ENCODE data around the gene PRCC. TPM values are rescaled to one million over a fixed set of nuclear protein-coding genes. Genes with fewer than 3 reads are reported as not detected.
"Not testable (repeated sequence)": the region's sequence is repeated elsewhere in the genome, so short reads cannot be mapped to it uniquely, and the experiment has no call there.

The PRCC gene
- total RNA-seq, 4 donors from 2014 or later: 22.7 to 71.9 (median 29.1) TPM

DNA sequence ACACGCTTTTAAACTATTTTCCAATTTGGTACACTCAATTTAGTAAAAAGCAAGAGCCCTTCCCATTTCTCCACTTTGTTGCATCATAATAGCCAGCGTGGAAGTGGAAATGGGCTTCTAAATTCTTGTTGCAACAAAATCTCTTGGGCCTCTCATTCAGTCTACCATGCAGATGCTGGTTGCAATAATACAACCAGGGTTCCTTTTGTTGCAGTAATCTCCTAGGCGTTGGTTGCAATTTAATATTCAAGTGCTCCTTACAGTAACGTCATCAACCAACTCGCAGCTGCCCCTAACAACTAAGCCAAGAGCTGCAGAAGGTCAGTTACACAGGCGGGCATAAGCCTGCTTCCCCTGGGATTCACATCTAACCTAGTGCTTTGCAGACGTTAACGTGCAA lies 13.1 kb upstream of the PRCC start:
- no peak for DNase-seq
- no peaks in the 10 kb centered on the region for H3K4me1 ChIP-seq
- H3K4me3 ChIP-seq: no peak overlapping the region
- no peaks in the 10 kb centered on the region for H3K9me3 ChIP-seq
- no peak overlapping the region for H3K27ac ChIP-seq
- no peaks in the 10 kb centered on the region for H3K36me3 ChIP-seq
- intact Hi-C loops (cut with DNase I; ENCODE audit: low total_unique reads): no loop called here
- no peaks in the 10 kb centered on the region for H3K27me3 ChIP-seq
- TF ChIP-seq, protein P1, sequence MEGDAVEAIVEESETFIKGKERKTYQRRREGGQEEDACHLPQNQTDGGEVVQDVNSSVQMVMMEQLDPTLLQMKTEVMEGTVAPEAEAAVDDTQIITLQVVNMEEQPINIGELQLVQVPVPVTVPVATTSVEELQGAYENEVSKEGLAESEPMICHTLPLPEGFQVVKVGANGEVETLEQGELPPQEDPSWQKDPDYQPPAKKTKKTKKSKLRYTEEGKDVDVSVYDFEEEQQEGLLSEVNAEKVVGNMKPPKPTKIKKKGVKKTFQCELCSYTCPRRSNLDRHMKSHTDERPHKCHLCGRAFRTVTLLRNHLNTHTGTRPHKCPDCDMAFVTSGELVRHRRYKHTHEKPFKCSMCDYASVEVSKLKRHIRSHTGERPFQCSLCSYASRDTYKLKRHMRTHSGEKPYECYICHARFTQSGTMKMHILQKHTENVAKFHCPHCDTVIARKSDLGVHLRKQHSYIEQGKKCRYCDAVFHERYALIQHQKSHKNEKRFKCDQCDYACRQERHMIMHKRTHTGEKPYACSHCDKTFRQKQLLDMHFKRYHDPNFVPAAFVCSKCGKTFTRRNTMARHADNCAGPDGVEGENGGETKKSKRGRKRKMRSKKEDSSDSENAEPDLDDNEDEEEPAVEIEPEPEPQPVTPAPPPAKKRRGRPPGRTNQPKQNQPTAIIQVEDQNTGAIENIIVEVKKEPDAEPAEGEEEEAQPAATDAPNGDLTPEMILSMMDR (IDR thresholded peaks at IDR 0.05): no peak
- TF ChIP-seq POLR2A (IDR thresholded peaks at IDR 0.05): no peak

- TF ChIP-seq POLR2A (IDR thresholded peaks at IDR 0.05): no peak
- TF ChIP-seq, protein P1 (IDR thresholded peaks at IDR 0.05): no peak
- Histone ChIP-seq H3K9me3 (no peaks in the 10 kb centered on the region), H3K4me3 (no peak overlapping the region), H3K27ac (no peak overlapping the region), H3K36me3 (no peaks in the 10 kb centered on the region), H3K4me1 (no peaks in the 10 kb centered on the region), H3K27me3 (no peaks in the 10 kb centered on the region)
- intact Hi-C loops (cut with DNase I; ENCODE audit: low total_unique reads): no loop called here
- no peak for DNase-seq
These were observed 11.8 kb upstream of the PRCC start for GRCh38 chr1:156755527-156755950.

DNA sequence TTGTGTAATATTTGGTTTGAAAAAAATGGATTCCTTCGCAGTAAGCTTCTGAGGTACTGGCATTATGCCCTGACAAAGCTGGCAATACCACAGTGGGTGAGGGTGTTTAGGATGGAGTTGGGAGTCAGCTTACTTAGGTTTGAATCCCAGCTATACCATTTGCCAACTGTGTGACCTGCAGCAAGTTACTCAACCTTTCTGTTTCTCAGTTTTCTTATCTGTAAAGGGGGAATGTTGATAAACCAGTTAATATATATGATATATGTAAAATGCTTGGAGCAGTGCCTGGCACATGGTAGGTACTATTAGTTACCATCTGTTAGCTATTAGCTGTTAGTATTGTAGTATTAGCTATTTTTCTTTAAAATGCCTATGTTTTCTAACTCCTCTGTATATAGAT lies 11.0 kb upstream of the PRCC start:
- DNase-seq: no peak
- Histone ChIP-seq H3K9me3 (no peaks in the 10 kb centered on the region), H3K27ac (no peak overlapping the region), H3K4me1 (no peaks in the 10 kb centered on the region), H3K27me3 (no peaks in the 10 kb centered on the region), H3K36me3 (no peaks in the 10 kb centered on the region), H3K4me3 (no peak overlapping the region)
- no peak for TF ChIP-seq POLR2A (IDR thresholded peaks at IDR 0.05)
- TF ChIP-seq, protein P1 (IDR thresholded peaks at IDR 0.05): no peak
- intact Hi-C loops (cut with DNase I; ENCODE audit: low total_unique reads): no loop called here

DNA sequence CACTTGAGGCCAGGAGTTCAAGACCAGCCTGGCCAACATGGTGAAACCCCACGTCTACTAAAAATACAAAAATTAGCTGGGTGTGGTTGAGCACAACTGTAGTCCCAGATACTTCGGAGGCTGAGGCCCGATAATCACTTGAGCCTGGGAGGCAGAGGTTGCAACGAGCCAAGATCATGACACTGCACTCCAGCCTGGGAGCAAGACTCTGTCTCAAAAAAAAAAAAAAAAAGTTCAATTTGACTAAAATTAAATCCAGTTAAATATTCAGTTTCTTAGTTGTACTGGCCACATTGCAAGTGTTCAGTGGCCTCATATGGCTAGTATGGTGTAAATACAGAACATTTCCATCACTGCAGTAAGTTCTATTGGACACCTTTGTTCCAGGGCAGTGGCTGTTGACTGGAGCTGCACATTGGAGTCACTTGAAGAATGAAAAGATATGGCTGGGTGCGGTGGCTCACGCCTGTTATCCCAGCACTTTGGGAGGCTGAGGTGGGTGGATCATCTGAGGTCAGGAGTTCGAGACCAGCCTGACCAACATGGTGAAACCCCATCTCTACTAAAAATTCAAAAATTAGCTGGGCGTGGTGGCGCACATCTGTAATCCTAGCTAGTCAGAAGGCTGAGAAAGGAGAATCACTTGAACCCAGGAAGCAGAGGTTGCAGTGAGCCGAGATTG lies 9.6 kb upstream of the PRCC start:
- H3K4me1 ChIP-seq; intact Hi-C loops (cut with DNase I; ENCODE audit: low total_unique reads); H3K36me3 ChIP-seq; H3K4me3 ChIP-seq; DNase-seq; H3K27me3 ChIP-seq; H3K27ac ChIP-seq; H3K9me3 ChIP-seq: not testable (repeated sequence)

DNA sequence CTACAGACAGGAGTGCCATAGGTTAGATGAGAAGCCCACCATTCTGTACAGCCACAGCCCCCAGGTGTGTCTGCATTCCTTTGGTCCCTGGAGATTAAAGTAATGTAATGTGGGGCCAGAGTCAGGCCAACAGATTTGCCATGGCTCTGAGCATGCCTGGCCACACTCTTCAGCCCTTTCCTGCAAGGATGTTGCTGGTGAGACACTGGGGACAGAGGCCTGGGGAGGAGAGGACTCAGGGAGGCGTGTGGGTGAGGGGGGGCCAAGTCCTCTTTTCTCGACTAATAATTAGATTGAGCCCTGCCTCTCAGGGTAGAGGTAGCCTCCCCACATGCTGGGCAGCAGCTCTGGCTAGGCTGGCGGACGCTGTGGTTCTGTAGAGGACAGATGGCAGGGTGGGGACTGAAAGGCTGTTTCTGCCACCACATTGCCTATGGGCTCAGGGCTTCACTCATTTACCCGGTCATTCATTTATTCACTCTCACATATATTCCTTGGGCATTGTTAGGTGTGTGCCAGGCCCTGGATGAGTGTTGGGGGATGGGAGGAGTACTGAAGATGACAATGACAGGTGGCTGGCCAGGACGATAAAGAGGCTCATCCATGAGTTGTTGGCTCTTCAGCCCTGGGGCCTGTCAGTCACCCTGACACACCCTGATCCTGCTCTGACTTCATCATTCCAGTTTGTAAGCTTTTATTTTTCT lies 7.1 kb upstream of the PRCC start:
- intact Hi-C loops (cut with DNase I; ENCODE audit: low total_unique reads): no loop called here
- no peak for DNase-seq
- Histone ChIP-seq H3K27ac (no peak overlapping the region), H3K9me3 (no peaks in the 10 kb centered on the region), H3K36me3 (no peaks in the 10 kb centered on the region), H3K4me1 (no peaks in the 10 kb centered on the region), H3K4me3 (no peak overlapping the region), H3K27me3 (no peaks in the 10 kb centered on the region)
- TF ChIP-seq POLR2A (IDR thresholded peaks at IDR 0.05): no peak
- TF ChIP-seq, protein P1 (IDR thresholded peaks at IDR 0.05): no peak

All from uterus (tissue), 4 donors.